Ovary (tissue), 9 donors: ENCODE data around the gene KPNA2. TPM values are rescaled to one million over a fixed set of nuclear protein-coding genes. Genes with fewer than 3 reads are reported as not detected.
"Not testable (repeated sequence)": the region's sequence is repeated elsewhere in the genome, so short reads cannot be mapped to it uniquely, and the experiment has no call there.

Source experiments
- DNase-seq, 5 donors: peaks; one replicate each; pipeline ENCODE4 v3.0.0-alpha.2; 2019 to 2020
- H3K27ac ChIP-seq, 2 donors: fragments of 200-600 bp; one replicate each; pipeline versions ENCODE4 v1.5.1 to v1.8.0; 2019 to 2022
- H3K27me3 ChIP-seq: fragments of 200-600 bp; one replicate; pipeline ENCODE4 v1.8.0; 2022
- H3K36me3 ChIP-seq: fragments of 200-600 bp; sonication (generic); one replicate; pipeline ENCODE4 v1.5.1; 2019
- H3K4me1 ChIP-seq: one replicate; pipeline ENCODE4 v1.8.1; 2013; ENCODE audit warnings: mild to moderate bottlenecking, moderate library complexity; ENCODE audit not compliant: insufficient read depth
- H3K4me3 ChIP-seq: fragments of 200-600 bp; sonication (generic); one replicate; pipeline ENCODE4 v1.5.1; 2017
- H3K9me3 ChIP-seq, 2 donors: fragments of 200-600 bp in 1 of 2; sonication (generic) in 1 of 2; one replicate each; pipeline versions ENCODE4 v1.5.1 to v1.8.1; 2013 to 2019; ENCODE audit warnings: mild to moderate bottlenecking in 1 of 2, moderate library complexity in 1 of 2
- EP300 ChIP-seq: sonication (generic); formaldehyde crosslinking; IDR thresholded peaks from one replicate; pipeline ENCODE4 v1.6.1; 2017; ENCODE audit warnings: antibody characterized with exemption
- POLR2A ChIP-seq: fragments of 450-650 bp; IDR thresholded peaks from one replicate; pipeline ENCODE4 v1.6.1; 2017; ENCODE audit warnings: antibody characterized with exemption, mild to moderate bottlenecking, moderate library complexity
- WGBS, 3 donors: extraction: QIAGEN DNeasy Blood & Tissue Kit in 1 of 3; methylation state at CpG; one replicate each; pipeline versions ENCODE4 v1.1.5 to v1.1.7; 2013 to 2017; 5-methylcytosine and 5-hydroxymethylcytosine counted together
- intact Hi-C, 4 donors: fragments of 100-400 bp; cut with DNase I; formaldehyde crosslinking; loops; one replicate each; pipeline versions ENCODE4 v1.11.0 to v1.15.1; 2022 to 2023
- polyA plus RNA-seq, 2 donors: library from polyadenylated mRNA; stranded (reverse); fragments of 200-250 nt in 1 of 2; fragments of 350-450 nt in 1 of 2; fragmentation: Illumina TruSeq in 1 of 2; extraction: RNeasy Lipid Tissue Mini Kit (QIAGEN cat#74804) in 1 of 2; gene quantifications; one replicate each; pipeline ENCODE4 v1.2.3, GENCODE V29; 2013 to 2014
- total RNA-seq, 7 donors: library from RNA; depleted of rRNA in 2 of 7; stranded (reverse); fragments of >200 nt in 2 of 7; fragmentation: NEBNext Ultra II Directional in 3 of 7; extraction: Animal tissue kit (Norgen Biotek cat#: 25700) in 3 of 7; gene quantifications; one replicate each; pipeline versions ENCODE4 v1.1.0 to v1.2.4, GENCODE V29; 2016 to 2023
- TF ChIP-seq, protein P1 (sequence below), 3 donors: fragments of 450-650 bp in 2 of 3; fragments of 200-600 bp in 1 of 3; IDR thresholded peaks; one replicate each; pipeline versions ENCODE4 v1.5.1 to v1.8.0; 2016 to 2022; ENCODE audit warnings: antibody characterized with exemption in 3 of 3, mild to moderate bottlenecking in 1 of 3
- donor health status: DM: no; HTN: no; CAD: no; lungs with moderate emphysema.
- donor health status: DM: no; HTN: no; CAD: no.
- donor health status: Bipolar disorder and iron deficiency.
- donor health status: DM: yes; HTN: yes; CAD: no.
- donor health status: DM: no; HTN: no; CAD: no.
- donor health status: DM: yes; HTN: yes; CAD: no.

Gene KPNA2
- total and polyA plus RNA-seq, 9 donors: 4.3 to 24.3 (median 12.1) TPM

DNA sequence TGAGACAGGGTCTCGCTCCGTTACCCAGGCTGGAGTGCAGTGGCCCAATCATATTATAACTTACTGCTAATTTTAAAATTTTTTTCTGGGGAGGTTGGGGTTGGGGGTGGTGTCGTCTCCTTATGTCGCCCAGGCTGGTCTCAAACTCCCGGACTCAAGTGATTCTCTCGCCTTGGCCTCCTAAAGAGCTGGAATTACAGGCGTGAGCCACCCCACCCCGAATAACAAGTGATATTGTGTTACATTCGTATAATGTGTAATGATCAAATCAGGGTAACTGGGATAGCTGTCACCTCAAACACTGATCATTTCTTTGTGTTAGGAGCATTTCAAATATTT, 16.2 kb upstream of the KPNA2 start:
- Histone ChIP-seq H3K4me3 (no peak overlapping the region), H3K36me3 (no peaks in the 10 kb centered on the region), H3K27ac (no peak overlapping the region), H3K4me1 (no peaks in the 10 kb centered on the region), H3K9me3 (no peaks in the 10 kb centered on the region), H3K27me3 (no peaks in the 10 kb centered on the region)
- intact Hi-C loops: no loop called here
- WGBS, 3 donors: 74 to 82% (median 78%) methylated on average over 9 of the region's 9 CpGs
- no peak for TF ChIP-seq EP300
- no peak for TF ChIP-seq POLR2A
- TF ChIP-seq, protein P1, sequence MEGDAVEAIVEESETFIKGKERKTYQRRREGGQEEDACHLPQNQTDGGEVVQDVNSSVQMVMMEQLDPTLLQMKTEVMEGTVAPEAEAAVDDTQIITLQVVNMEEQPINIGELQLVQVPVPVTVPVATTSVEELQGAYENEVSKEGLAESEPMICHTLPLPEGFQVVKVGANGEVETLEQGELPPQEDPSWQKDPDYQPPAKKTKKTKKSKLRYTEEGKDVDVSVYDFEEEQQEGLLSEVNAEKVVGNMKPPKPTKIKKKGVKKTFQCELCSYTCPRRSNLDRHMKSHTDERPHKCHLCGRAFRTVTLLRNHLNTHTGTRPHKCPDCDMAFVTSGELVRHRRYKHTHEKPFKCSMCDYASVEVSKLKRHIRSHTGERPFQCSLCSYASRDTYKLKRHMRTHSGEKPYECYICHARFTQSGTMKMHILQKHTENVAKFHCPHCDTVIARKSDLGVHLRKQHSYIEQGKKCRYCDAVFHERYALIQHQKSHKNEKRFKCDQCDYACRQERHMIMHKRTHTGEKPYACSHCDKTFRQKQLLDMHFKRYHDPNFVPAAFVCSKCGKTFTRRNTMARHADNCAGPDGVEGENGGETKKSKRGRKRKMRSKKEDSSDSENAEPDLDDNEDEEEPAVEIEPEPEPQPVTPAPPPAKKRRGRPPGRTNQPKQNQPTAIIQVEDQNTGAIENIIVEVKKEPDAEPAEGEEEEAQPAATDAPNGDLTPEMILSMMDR (IDR thresholded peaks at IDR 0.05): no peak
- no peak for DNase-seq

DNA sequence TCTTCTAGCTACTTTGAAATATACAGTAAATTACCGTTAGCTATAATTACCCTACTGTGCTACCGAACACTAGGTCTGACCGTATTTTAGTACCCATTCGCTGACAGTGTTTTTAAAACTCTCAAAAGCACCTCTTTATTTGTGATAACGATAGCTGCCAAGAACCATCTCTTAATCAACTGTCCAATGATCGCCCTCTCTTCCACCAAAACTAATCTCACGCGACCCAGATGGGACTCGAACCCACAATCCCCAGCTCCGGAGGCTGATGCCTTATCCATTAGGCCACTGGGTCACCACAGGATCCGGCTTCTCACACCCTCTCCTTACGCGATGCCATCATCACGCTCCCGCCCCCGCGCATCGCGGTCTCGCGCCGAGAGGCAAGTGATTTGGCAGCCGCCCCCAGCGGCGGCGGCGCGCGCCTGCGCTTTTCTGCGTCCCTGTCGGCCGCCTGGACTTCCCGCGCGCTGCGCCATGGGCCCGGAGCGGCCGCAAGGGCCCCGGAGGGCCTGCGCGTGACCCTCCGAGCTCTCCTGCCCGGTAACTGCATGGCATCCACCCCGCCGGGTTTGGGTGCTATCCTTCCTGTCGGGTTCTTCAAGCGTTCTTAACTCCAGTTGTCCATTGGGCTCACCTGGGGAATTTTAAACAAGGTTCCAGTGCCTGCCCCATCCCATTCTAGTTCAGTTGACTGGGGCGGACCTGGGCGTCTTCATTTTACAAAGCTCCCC, 15.7 kb upstream of the KPNA2 start:
- no peaks in the 10 kb centered on the region for H3K27me3 ChIP-seq
- intact Hi-C loops: no loop called here
- peak overlapping the region; percentile 71 to 84 for H3K27ac ChIP-seq
- no peaks in the 10 kb centered on the region for H3K4me1 ChIP-seq
- 1% methylated on average over 49 to 51 of the region's 51 CpGs for WGBS, 3 donors
- TF ChIP-seq POLR2A: peak; percentile 14
- TF ChIP-seq EP300: no peak
- TF ChIP-seq, protein P1 (IDR thresholded peaks at IDR 0.05): peak in 2 of 3 donors; percentile 68 to 83
- H3K9me3 ChIP-seq: no peaks in the 10 kb centered on the region
- H3K4me3 ChIP-seq: peak overlapping the region; percentile 63
- no peaks in the 10 kb centered on the region for H3K36me3 ChIP-seq
- peak; percentile 95 to 98 (median 97) for DNase-seq

DNA sequence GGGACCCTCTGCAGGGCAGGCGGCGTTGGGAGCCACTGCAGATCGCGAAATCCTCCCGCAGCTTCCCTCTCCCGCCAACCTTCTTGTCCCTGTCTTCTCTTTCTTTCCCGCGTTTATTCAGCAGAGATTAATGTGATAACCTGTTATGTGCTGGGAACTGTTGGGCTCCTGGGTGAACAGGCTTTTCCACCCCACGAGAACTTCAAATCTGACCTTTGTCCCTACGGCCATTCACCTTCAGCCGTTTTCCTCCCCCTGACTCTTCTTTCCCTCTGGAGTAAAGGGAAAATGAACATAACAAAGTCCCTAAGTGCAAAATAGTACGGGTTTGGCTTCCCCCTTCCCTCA, 15.2 kb upstream of the KPNA2 start:
- no peaks in the 10 kb centered on the region for H3K4me1 ChIP-seq
- H3K27me3 ChIP-seq: no peaks in the 10 kb centered on the region
- H3K36me3 ChIP-seq: no peaks in the 10 kb centered on the region
- intact Hi-C loops: no loop called here
- no peak for DNase-seq
- peak overlapping the region; percentile 71 to 84 for H3K27ac ChIP-seq
- WGBS, 3 donors: 1 to 2% (median 1%) methylated on average over 12 of the region's 12 CpGs
- H3K9me3 ChIP-seq: no peaks in the 10 kb centered on the region
- H3K4me3 ChIP-seq: peak overlapping the region; percentile 63
- TF ChIP-seq POLR2A (no peak), EP300 (no peak)
- TF ChIP-seq, protein P1 (IDR thresholded peaks at IDR 0.05): no peak

DNA sequence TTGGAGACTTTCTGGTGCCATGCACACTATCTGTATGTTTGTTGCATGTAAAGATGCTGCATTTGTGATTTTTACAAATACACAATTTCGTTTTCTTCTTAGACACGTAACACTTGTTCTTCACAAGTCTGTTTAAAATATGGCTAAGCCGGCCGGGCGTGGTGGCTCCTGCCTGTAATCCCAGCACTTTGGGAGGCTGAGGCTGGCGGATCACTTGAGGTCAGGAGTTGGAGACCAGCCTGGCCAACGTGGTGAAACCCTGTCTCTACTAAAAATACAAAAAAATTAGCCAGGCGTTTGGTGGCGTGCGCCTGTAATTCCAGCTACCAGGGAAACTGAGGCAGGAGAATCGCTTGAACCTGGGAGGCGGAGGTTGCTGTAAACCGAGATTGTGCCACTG, 14.7 kb upstream of the KPNA2 start:
- H3K4me1 ChIP-seq, H3K9me3 ChIP-seq, intact Hi-C loops, DNase-seq, H3K36me3 ChIP-seq, H3K27me3 ChIP-seq: not testable (repeated sequence)
- peak overlapping the region in 1 of 2 donors; percentile 84 for H3K27ac ChIP-seq
- peak overlapping the region; percentile 63 for H3K4me3 ChIP-seq
- 72 to 80% (median 79%) methylated on average over 13 of the region's 13 CpGs for WGBS, 3 donors

DNA sequence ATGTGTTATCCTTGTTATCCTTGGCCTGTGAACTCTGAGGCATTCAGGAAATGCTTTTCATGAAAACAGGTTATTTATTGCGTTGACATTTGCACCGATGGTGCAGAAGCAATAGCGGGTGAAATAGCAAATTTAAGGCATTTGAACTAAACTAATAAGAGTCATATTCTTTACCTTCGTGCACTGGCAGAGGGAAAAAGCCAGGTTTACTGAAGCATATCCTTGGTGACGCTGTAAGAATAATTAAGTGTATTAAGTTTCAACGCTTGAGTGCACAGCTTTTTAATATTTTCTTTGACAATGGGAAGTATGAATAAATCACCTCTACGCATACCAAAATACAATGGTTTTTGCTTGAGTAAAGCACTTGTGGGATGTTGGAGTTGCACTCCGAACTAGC, 13.6 kb upstream of the KPNA2 start:
- no peaks in the 10 kb centered on the region for H3K4me1 ChIP-seq
- H3K36me3 ChIP-seq: no peaks in the 10 kb centered on the region
- H3K27me3 ChIP-seq: no peaks in the 10 kb centered on the region
- no peak overlapping the region for H3K4me3 ChIP-seq
- DNase-seq: no peak
- H3K27ac ChIP-seq: no peak overlapping the region
- no peaks in the 10 kb centered on the region for H3K9me3 ChIP-seq
- TF ChIP-seq EP300 (no peak), POLR2A (no peak)
- TF ChIP-seq, protein P1 (IDR thresholded peaks at IDR 0.05): no peak
- 80 to 82% (median 81%) methylated on average over 8 of the region's 8 CpGs for WGBS, 3 donors
- intact Hi-C loops: no loop called here

DNA sequence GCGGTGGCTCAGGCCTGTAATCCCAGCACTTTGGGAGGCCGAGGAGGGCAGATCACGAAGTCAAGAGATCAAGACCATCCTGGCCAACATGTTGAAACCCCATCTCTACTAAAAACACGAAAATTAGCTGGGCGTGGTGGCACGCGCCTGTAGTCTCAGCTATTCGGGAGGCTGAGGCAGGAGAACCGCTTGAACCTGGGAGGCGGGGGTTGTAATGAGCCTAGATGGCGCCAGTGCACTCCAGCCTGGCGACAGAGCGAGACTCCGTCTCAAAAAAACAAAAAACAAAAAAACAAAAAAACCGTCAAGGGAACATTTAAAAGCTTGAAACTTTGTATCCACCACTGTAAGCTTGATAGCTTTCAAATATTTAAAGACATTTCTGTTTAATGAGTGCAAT, 13.0 kb upstream of the KPNA2 start:
- H3K9me3 ChIP-seq, intact Hi-C loops, H3K4me1 ChIP-seq, H3K4me3 ChIP-seq, DNase-seq, H3K27me3 ChIP-seq, H3K27ac ChIP-seq, H3K36me3 ChIP-seq: not testable (repeated sequence)
- WGBS, 3 donors: 92 to 94% (median 92%) methylated on average over 15 of the region's 15 CpGs
